ENCODE results near the gene ALK.

DNA sequence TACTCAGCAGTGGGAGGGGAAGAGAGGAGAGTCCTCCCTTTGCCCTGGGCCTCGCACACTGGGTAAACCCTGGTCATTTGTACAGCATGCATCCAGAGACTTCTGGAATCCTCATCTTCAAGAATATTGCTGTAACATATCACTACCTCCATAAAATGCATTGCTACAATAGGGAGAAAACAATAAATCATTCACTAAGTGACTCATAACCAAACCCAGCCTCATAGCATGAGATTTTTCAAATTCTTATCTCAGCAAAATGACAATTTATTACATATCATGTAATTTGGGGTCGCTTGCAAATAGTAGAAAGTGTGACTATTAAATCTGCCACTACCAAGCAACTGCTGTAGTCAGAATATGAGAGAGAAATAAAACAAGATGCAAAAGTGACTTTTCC lies 189.4 kb downstream of the ALK start:
- no peak for TF ChIP-seq POLR2A (IDR thresholded peaks at IDR 0.05; ENCODE audit: extremely low read depth, insufficient read length)
- TF ChIP-seq CTCF (IDR thresholded peaks at IDR 0.05; ENCODE audit: low read depth, low read length), result no peak
- TF ChIP-seq, protein P1, sequence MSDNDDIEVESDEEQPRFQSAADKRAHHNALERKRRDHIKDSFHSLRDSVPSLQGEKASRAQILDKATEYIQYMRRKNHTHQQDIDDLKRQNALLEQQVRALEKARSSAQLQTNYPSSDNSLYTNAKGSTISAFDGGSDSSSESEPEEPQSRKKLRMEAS (IDR thresholded peaks at IDR 0.05; ENCODE audit: low read depth, low read length), result no peak
- TF ChIP-seq MYC (IDR thresholded peaks at IDR 0.05; ENCODE audit: low read depth, low read length), result no peak

All from NB4 (cell line).